ENCODE data around the gene DNPEP.

The DNPEP gene

GRCh38 chr2:219425238-219426067, 37.7 kb upstream of the DNPEP start:
- no peak overlapping the region for H3K4me3 ChIP-seq (ENCODE audit: control insufficient read depth, low read depth, low read length)
- no peak for TF ChIP-seq CTCF (IDR thresholded peaks at IDR 0.05; ENCODE audit: control insufficient read depth, insufficient read depth, low read depth, low read length, missing control alignments)
- no peak for DNase-seq (ENCODE audit: low read depth)

- DNase-seq (ENCODE audit: low read depth): no peak
- no peak overlapping the region for H3K4me3 ChIP-seq (ENCODE audit: control insufficient read depth, low read depth, low read length)
These were observed 36.1 kb upstream of the DNPEP start for GRCh38 chr2:219423652-219424377.

GRCh38 chr2:219422952-219423534, 35.3 kb upstream of the DNPEP start:
- no peak for DNase-seq (ENCODE audit: low read depth)
- no peak overlapping the region for H3K4me3 ChIP-seq (ENCODE audit: control insufficient read depth, low read depth, low read length)
- TF ChIP-seq CTCF (IDR thresholded peaks at IDR 0.05; ENCODE audit: control insufficient read depth, insufficient read depth, low read depth, low read length, missing control alignments): no peak

More at GRCh38 chr2:219423652-219424377, 36.1 kb upstream of the DNPEP start:
- no peak for TF ChIP-seq CTCF (IDR thresholded peaks at IDR 0.05; ENCODE audit: control insufficient read depth, insufficient read depth, low read depth, low read length, missing control alignments)

GRCh38 chr2:219421323-219421722, 33.6 kb upstream of the DNPEP start:
- no peak for TF ChIP-seq CTCF (IDR thresholded peaks at IDR 0.05; ENCODE audit: control insufficient read depth, insufficient read depth, low read depth, low read length, missing control alignments)
- H3K4me3 ChIP-seq (ENCODE audit: control insufficient read depth, low read depth, low read length): no peak overlapping the region
- no peak for DNase-seq (ENCODE audit: low read depth)

GRCh38 chr2:219420687-219421086, 33.0 kb upstream of the DNPEP start:
- H3K4me3 ChIP-seq (ENCODE audit: control insufficient read depth, low read depth, low read length): no peak overlapping the region
- no peak for TF ChIP-seq CTCF (IDR thresholded peaks at IDR 0.05; ENCODE audit: control insufficient read depth, insufficient read depth, low read depth, low read length, missing control alignments)
- DNase-seq (ENCODE audit: low read depth): no peak

GRCh38 chr2:219419331-219420197, 31.9 kb upstream of the DNPEP start:
- no peak for DNase-seq (ENCODE audit: low read depth)
- TF ChIP-seq CTCF (IDR thresholded peaks at IDR 0.05; ENCODE audit: control insufficient read depth, insufficient read depth, low read depth, low read length, missing control alignments): no peak
- no peak overlapping the region for H3K4me3 ChIP-seq (ENCODE audit: control insufficient read depth, low read depth, low read length)

Measured in AG09309 (cell line).